GM10248 (cell line): ENCODE results near the gene IFT80.

Source experiments
- CTCF ChIA-PET: fragments of 300-600 bp; sonication (Branson Sonifier 250); formaldehyde crosslinking; extraction: SDS; loops from one replicate; lab custom pipeline; 2021; ENCODE audit warnings: antibody characterized with exemption; lab: Yijun Ruan, JAX
- POLR2A ChIA-PET: fragments of 350-650 bp; sonication (Branson Sonifier 250); formaldehyde crosslinking; extraction: SDS; loops from one replicate; lab custom pipeline; 2020; ENCODE audit warnings: antibody characterized with exemption; lab: Yijun Ruan, JAX
- DNase-seq: peaks from one replicate; pipeline ENCODE4 v3.0.0; 2012; ENCODE audit errors: extremely low spot score
- CTCF ChIP-seq: IDR thresholded peaks from 2 replicates; pipeline ENCODE4 v1.5.1; 2012; ENCODE audit warnings: mild to moderate bottlenecking, low read depth; ENCODE audit errors: extremely low read depth, missing control alignments, control extremely low read depth

The IFT80 gene

GRCh38 chr3:160218136-160218535 is 180.9 kb downstream of the IFT80 start:
- POLR2A ChIA-PET = no interaction called here

GRCh38 chr3:160217675-160218074 is 181.3 kb downstream of the IFT80 start:
- CTCF ChIA-PET = interaction anchor here (0.9 to 1.6 kb wide), 3 partner anchors 17 to 223 kb away, joined by 3 to 5 read pairs (median 3); no protein-coding TSS in a partner anchor
- POLR2A ChIA-PET = no interaction called here
- no peak for DNase-seq
- no peak for TF ChIP-seq CTCF

More at GRCh38 chr3:160218136-160218535, 180.9 kb downstream of the IFT80 start:
- no peak for TF ChIP-seq CTCF
- no peak for DNase-seq
- CTCF ChIA-PET = interaction anchor here (0.9 to 1.6 kb wide), 4 partner anchors 16 to 223 kb away, joined by 3 to 5 read pairs (median 3); no protein-coding TSS in a partner anchor

- ChIA-PET CTCF (interaction anchor here (1.1 kb wide), 1 partner anchor 12 kb away, joined by 5 read pairs; the partner anchor contains the start of gene C3orf80), POLR2A (no interaction called here)
- no peak for TF ChIP-seq CTCF
- no peak for DNase-seq
Measured at GRCh38 chr3:160213191-160213590, 185.8 kb downstream of the IFT80 start.

GRCh38 chr3:160210799-160211221 is 188.2 kb downstream of the IFT80 start:
- CTCF ChIA-PET = interaction anchor here (0.7 to 3.1 kb wide), 15 partner anchors 9 to 207 kb away, joined by 3 to 13 read pairs (median 4); no protein-coding TSS in a partner anchor
- POLR2A ChIA-PET = no interaction called here
- TF ChIP-seq CTCF = no peak
- no peak for DNase-seq

- ChIA-PET POLR2A (no interaction called here), CTCF (interaction anchor here (0.8 to 3.1 kb wide), 15 partner anchors 9 to 207 kb away, joined by 3 to 13 read pairs (median 4); no protein-coding TSS in a partner anchor)
- no peak for DNase-seq
- no peak for TF ChIP-seq CTCF
Measured at GRCh38 chr3:160210341-160210740, 188.7 kb downstream of the IFT80 start.
